OCI-LY1 (cell line): Measurements from ENCODE around the gene TMEM53.
A peak's percentile ranks its signal among the peaks of the same experiment; 100 is the strongest.

Experiments
- H2AFZ ChIP-seq: fragments of 200-600 bp; sonication (generic), shearing (Covaris generic); 2 replicates; pipeline ENCODE4 v1.6.0; 2014; ENCODE audit warnings: antibody characterized with exemption, mild to moderate bottlenecking, low read length
- H3F3A ChIP-seq: fragments of 200-600 bp; sonication (generic), shearing (Covaris generic); 2 replicates; pipeline ENCODE4 v1.6.0; 2014; ENCODE audit warnings: mild to moderate bottlenecking, antibody characterized with exemption, low read length, moderate library complexity; ENCODE audit not compliant: insufficient read depth
- H3K27ac ChIP-seq: fragments of 200-600 bp; sonication (generic); 2 replicates; pipeline ENCODE4 v1.5.1; 2014; ENCODE audit warnings: low read length, mixed run types, mild to moderate bottlenecking, low read depth; ENCODE audit not compliant: poor library complexity, severe bottlenecking
- H3K27me3 ChIP-seq: fragments of 200-600 bp; sonication (generic); 2 replicates; pipeline ENCODE4 v1.6.0; 2014; ENCODE audit warnings: antibody characterized with exemption, mild to moderate bottlenecking, low read length, moderate library complexity; ENCODE audit not compliant: insufficient read depth
- H3K36me3 ChIP-seq: fragments of 200-600 bp; sonication (generic); 2 replicates; pipeline ENCODE4 v1.6.1; 2014; ENCODE audit warnings: mild to moderate bottlenecking, antibody characterized with exemption, low read length, moderate library complexity, mixed read lengths; ENCODE audit not compliant: insufficient read depth
- H3K4me1 ChIP-seq: fragments of 200-600 bp; sonication (generic); 2 replicates; pipeline ENCODE4 v1.5.1; 2014; ENCODE audit warnings: mild to moderate bottlenecking, low read length, moderate library complexity; ENCODE audit not compliant: insufficient read depth, severe bottlenecking
- H3K4me2 ChIP-seq: fragments of 200-600 bp; sonication (generic), shearing (Covaris generic); 2 replicates; pipeline ENCODE4 v1.6.1; 2014; ENCODE audit warnings: low read length
- H3K4me3 ChIP-seq: fragments of 200-600 bp; sonication (generic); 2 replicates; pipeline ENCODE4 v1.5.1; 2014; ENCODE audit warnings: low read length, low read depth, mild to moderate bottlenecking, mixed read lengths; ENCODE audit not compliant: poor library complexity, severe bottlenecking
- H3K79me2 ChIP-seq: fragments of 200-600 bp; shearing (Covaris generic); 2 replicates; pipeline ENCODE4 v1.6.1; 2016; ENCODE audit warnings: mixed run types, low read length, mixed read lengths; ENCODE audit not compliant: insufficient read depth
- H3K9ac ChIP-seq: fragments of 200-600 bp; sonication (generic), shearing (Covaris generic); 2 replicates; pipeline ENCODE4 v1.6.1; 2014; ENCODE audit warnings: mild to moderate bottlenecking, low read length, mixed read lengths
- H3K9me2 ChIP-seq: fragments of 200-600 bp; sonication (generic), shearing (Covaris generic); 2 replicates; pipeline ENCODE4 v1.6.1; 2014; ENCODE audit warnings: low read depth, mild to moderate bottlenecking, low read length, mixed read lengths
- H3K9me3 ChIP-seq: fragments of 200-600 bp; shearing (Covaris generic); 2 replicates; pipeline ENCODE4 v1.6.1; 2014; ENCODE audit warnings: low read length, mixed read lengths
- H4K20me1 ChIP-seq: fragments of 200-600 bp; sonication (generic), shearing (Covaris generic); 2 replicates; pipeline ENCODE4 v1.6.0; 2016; ENCODE audit warnings: mild to moderate bottlenecking, low read length; ENCODE audit not compliant: insufficient read depth
- CTCF ChIP-seq: fragments of 200-600 bp; sonication (generic), shearing (Covaris generic); IDR thresholded peaks from 2 replicates; pipeline ENCODE4 v1.5.1; 2017; ENCODE audit warnings: mild to moderate bottlenecking, antibody characterized with exemption, low read length, moderate library complexity, mixed read lengths
- EZH2 ChIP-seq: fragments of 200-600 bp; sonication (generic), shearing (Covaris generic); IDR thresholded peaks from 2 replicates; pipeline ENCODE4 v1.8.0; 2017; ENCODE audit warnings: borderline replicate concordance, mixed run types, mild to moderate bottlenecking, antibody characterized with exemption, low read length, moderate library complexity, mixed read lengths

TMEM53 gene

GRCh38 chr1:44652445-44653106 is 21.7 kb downstream of the TMEM53 start:
- Histone ChIP-seq H3K4me3 (no peak overlapping the region), H3K9me2 (no peaks in the 10 kb centered on the region), H2AFZ (no peak overlapping the region), H3K27ac (no peak overlapping the region), H3K9me3 (no peaks in the 10 kb centered on the region), H3K27me3 (no peaks in the 10 kb centered on the region), H3K4me1 (no peaks in the 10 kb centered on the region), H4K20me1 (no peaks in the 10 kb centered on the region), H3K9ac (no peak overlapping the region), H3K4me2 (no peak overlapping the region), H3K36me3 (peaks cover 39% of the 10 kb centered on the region), H3K79me2 (no peaks in the 10 kb centered on the region), H3F3A (no peaks in the 10 kb centered on the region)
- TF ChIP-seq EZH2 = no peak
- peak; percentile 92 for TF ChIP-seq CTCF

- Histone ChIP-seq H3K4me1 (no peaks in the 10 kb centered on the region), H3K27ac (no peak overlapping the region), H3K79me2 (no peaks in the 10 kb centered on the region), H3K4me3 (no peak overlapping the region), H3K36me3 (peaks cover 54% of the 10 kb centered on the region), H2AFZ (no peak overlapping the region), H3K27me3 (no peaks in the 10 kb centered on the region), H4K20me1 (no peaks in the 10 kb centered on the region), H3K9me3 (no peaks in the 10 kb centered on the region), H3K4me2 (no peak overlapping the region), H3K9me2 (no peaks in the 10 kb centered on the region), H3F3A (no peaks in the 10 kb centered on the region), H3K9ac (no peak overlapping the region)
- TF ChIP-seq EZH2 (no peak), CTCF (no peak)
Observed at GRCh38 chr1:44651069-44651468, 23.2 kb downstream of the TMEM53 start.

GRCh38 chr1:44650159-44650831 is 24.0 kb downstream of the TMEM53 start:
- no peaks in the 10 kb centered on the region for H3K9me2 ChIP-seq
- peaks cover 62% of the 10 kb centered on the region for H3K36me3 ChIP-seq
- H3F3A ChIP-seq = no peaks in the 10 kb centered on the region
- H3K4me3 ChIP-seq = no peak overlapping the region
- no peaks in the 10 kb centered on the region for H3K4me1 ChIP-seq
- no peaks in the 10 kb centered on the region for H3K27me3 ChIP-seq
- H2AFZ ChIP-seq = no peak overlapping the region
- no peaks in the 10 kb centered on the region for H3K79me2 ChIP-seq
- no peak overlapping the region for H3K4me2 ChIP-seq
- TF ChIP-seq CTCF (no peak), EZH2 (no peak)
- H3K27ac ChIP-seq = no peak overlapping the region
- H3K9ac ChIP-seq = no peak overlapping the region
- H4K20me1 ChIP-seq = no peaks in the 10 kb centered on the region
- no peaks in the 10 kb centered on the region for H3K9me3 ChIP-seq
